Keratinocyte (primary cell): ENCODE results near the gene TNNI3. TPM values are rescaled to one million over a fixed set of nuclear protein-coding genes. Genes with fewer than 3 reads are reported as not detected.
"Not testable (repeated sequence)": the region's sequence is repeated elsewhere in the genome, so short reads cannot be mapped to it uniquely, and the experiment has no call there.

Experiments
- DNase-seq: peaks from one replicate; pipeline ENCODE4 v3.0.0-alpha.2; 2011; ENCODE audit warnings: low read depth, missing footprints, low spot score
- FAIRE-seq: peaks from 2 replicates; lab custom pipeline; 2011; peaks lifted over from hg19 to GRCh38; lab: Jason Lieb, UNC
- H2AFZ ChIP-seq: 2 replicates; pipeline ENCODE4 v1.6.0; 2012; ENCODE audit warnings: low read length, control low read depth, inconsistent platforms; ENCODE audit not compliant: control insufficient read depth
- H3K27ac ChIP-seq: 2 replicates; pipeline ENCODE4 v1.5.1; 2011; ENCODE audit warnings: low read length; ENCODE audit not compliant: control insufficient read depth, insufficient read depth
- H3K27me3 ChIP-seq: 3 replicates; pipeline ENCODE4 v1.6.0; 2011; ENCODE audit warnings: low read length; ENCODE audit not compliant: control insufficient read depth, insufficient read depth; ENCODE audit errors: extremely low read depth
- H3K36me3 ChIP-seq, 2 experiments: 2 replicates in 1 of 2; 3 replicates in 1 of 2; pipeline ENCODE4 v1.5.1; 2011; ENCODE audit warnings: low read length in 2 of 2, mild to moderate bottlenecking in 1 of 2; ENCODE audit not compliant: control insufficient read depth in 2 of 2, insufficient read depth in 2 of 2; ENCODE audit errors: extremely low read depth in 1 of 2
- H3K4me1 ChIP-seq: 3 replicates; pipeline ENCODE4 v1.5.1; 2011; ENCODE audit warnings: low read length; ENCODE audit not compliant: control insufficient read depth, insufficient read depth; ENCODE audit errors: extremely low read depth
- H3K4me2 ChIP-seq: 3 replicates; pipeline ENCODE4 v1.6.0; 2011; ENCODE audit warnings: low read depth, low read length; ENCODE audit not compliant: control insufficient read depth, insufficient read depth; ENCODE audit errors: extremely low read depth
- H3K4me3 ChIP-seq, 3 experiments: fragments of 200-600 bp in 1 of 3; sonication (generic) in 1 of 3; 2 replicates in 2 of 3; 3 replicates in 1 of 3; pipeline ENCODE4 v1.5.1; 2011 to 2016; ENCODE audit warnings: low read length in 3 of 3, mild to moderate bottlenecking in 3 of 3, control low read depth in 2 of 3, inconsistent platforms in 1 of 3, low read depth in 1 of 3, mixed read lengths in 1 of 3, mixed run types in 1 of 3, moderate library complexity in 1 of 3; ENCODE audit not compliant: control insufficient read depth in 2 of 3, insufficient read depth in 2 of 3; ENCODE audit errors: extremely low read depth in 1 of 3
- H3K79me2 ChIP-seq: 2 replicates; pipeline ENCODE4 v1.6.0; 2012; ENCODE audit warnings: low read length; ENCODE audit not compliant: control insufficient read depth, insufficient read depth
- H3K9ac ChIP-seq: 3 replicates; pipeline ENCODE4 v1.6.0; 2011; ENCODE audit warnings: low read length; ENCODE audit not compliant: control insufficient read depth, insufficient read depth; ENCODE audit errors: extremely low read depth
- H3K9me1 ChIP-seq: 3 replicates; pipeline ENCODE4 v1.6.0; 2011; ENCODE audit warnings: low read length; ENCODE audit not compliant: control insufficient read depth, insufficient read depth; ENCODE audit errors: extremely low read depth
- H3K9me3 ChIP-seq: 2 replicates; pipeline ENCODE4 v1.5.1; 2012; ENCODE audit warnings: low read depth, low read length; ENCODE audit not compliant: control insufficient read depth
- H4K20me1 ChIP-seq: 3 replicates; pipeline ENCODE4 v1.6.0; 2011; ENCODE audit warnings: low read length; ENCODE audit not compliant: control insufficient read depth, insufficient read depth; ENCODE audit errors: extremely low read depth
- CTCF ChIP-seq, 3 experiments: IDR thresholded peaks in 1 of 3; conservative IDR thresholded peaks in 1 of 3; optimal IDR thresholded peaks in 1 of 3; 2 replicates in 2 of 3; 3 replicates in 1 of 3; pipeline versions ENCODE3 to v1.5.1; 2011; ENCODE audit warnings: low read length in 3 of 3, mild to moderate bottlenecking in 3 of 3, moderate library complexity in 2 of 3, control low read depth in 1 of 3, inconsistent platforms in 1 of 3; ENCODE audit not compliant: insufficient read depth in 2 of 3; ENCODE audit errors: extremely low read depth in 1 of 3
- EZH2 ChIP-seq: IDR thresholded peaks from one replicate; pipeline ENCODE4 v1.6.1; 2012; ENCODE audit warnings: inconsistent platforms, mild to moderate bottlenecking, low read length, moderate library complexity
- dilution Hi-C: fragments of 300-500 bp; cut with MboI; formaldehyde crosslinking; loops from one replicate; pipeline ENCODE4 v1.7.0; 2020; ENCODE audit warnings: low sequenced_read_pairs; ENCODE audit not compliant: extremely low pct_ligation_motif_present
- polyA plus RNA-seq, 5 experiments: library from polyadenylated mRNA; depleted of rRNA in 3 of 5; stranded (reverse) in 3 of 5; stranded (forward) in 1 of 5; unstranded in 1 of 5; fragments of >200 nt; gene quantifications; 1 replicate in 1 of 5; 2 replicates in 3 of 5; 3 replicates in 1 of 5; pipeline versions ENCODE4 v1.2.1 to v1.2.3, GENCODE V29; 2011 to 2012; ENCODE audit warnings: missing spikeins in 2 of 5, low read depth in 1 of 5, low replicate concordance in 1 of 5

Gene TNNI3
- polyA plus RNA-seq, 1 donor (not counting 4 experiments of a cell fraction or from before 2014, with no cell fraction given): 4.1 TPM

DNA sequence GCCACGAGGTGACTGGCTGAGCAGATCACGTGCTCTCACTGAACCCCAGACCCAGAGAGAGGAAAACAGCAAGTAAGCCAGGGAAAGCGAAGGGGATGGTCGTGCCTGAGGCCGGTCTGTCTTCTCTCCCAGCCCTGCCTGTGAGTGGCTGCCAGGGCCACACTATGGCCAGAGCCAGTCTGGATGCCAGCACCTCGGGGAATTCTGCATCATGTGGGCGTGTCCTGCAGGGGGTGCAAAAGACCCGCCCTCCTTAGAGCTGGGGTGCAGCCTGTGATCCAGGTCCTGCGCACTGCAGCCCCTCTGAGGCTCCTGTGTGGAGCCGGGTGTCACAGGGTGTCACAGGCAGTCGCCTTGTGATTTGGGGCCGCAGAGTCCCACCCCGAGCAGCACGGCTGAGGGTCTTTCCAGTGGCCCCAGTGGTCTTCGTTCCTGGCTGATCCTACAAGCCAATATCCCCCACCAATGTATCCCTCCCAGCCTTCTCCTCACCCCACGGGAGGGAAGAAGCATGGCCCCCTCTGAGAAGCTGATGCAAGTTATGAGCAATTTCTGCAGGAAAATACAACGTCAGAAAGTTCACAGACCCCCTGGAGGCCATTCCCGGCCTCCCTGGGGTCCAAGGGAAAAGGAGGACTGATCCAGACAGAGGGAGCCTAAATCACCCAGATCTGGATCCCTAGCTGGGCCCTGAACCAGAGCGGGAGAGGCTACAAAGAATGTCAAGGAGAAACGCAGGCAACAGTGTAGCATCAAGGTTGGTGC is 47.8 kb downstream of the TNNI3 start:
- Histone ChIP-seq H3K4me1 (no peaks in the 10 kb centered on the region), H4K20me1 (no peaks in the 10 kb centered on the region), H3K36me3 (peaks cover 15 to 18% of the 10 kb centered on the region in 2 experiments), H3K27ac (no peak overlapping the region), H3K9me1 (no peaks in the 10 kb centered on the region), H3K4me2 (no peak overlapping the region), H2AFZ (no peak overlapping the region), H3K27me3 (no peaks in the 10 kb centered on the region), H3K4me3 (no peak overlapping the region), H3K9ac (no peak overlapping the region), H3K9me3 (no peaks in the 10 kb centered on the region), H3K79me2 (peaks cover 50% of the 10 kb centered on the region)
- no peak for TF ChIP-seq CTCF (optimal IDR thresholded peaks at IDR 0.05 in 1 of 3, IDR thresholded peaks at IDR 0.05 in 1 of 3, conservative IDR thresholded peaks at IDR 0.05 in 1 of 3; ENCODE audit: extremely low read depth in 1 of 3, insufficient read depth in 2 of 3, low read length in 3 of 3)
- no peak for TF ChIP-seq EZH2
- dilution Hi-C loops: no loop called here
- FAIRE-seq: no peak
- DNase-seq: no peak

- dilution Hi-C loops, H3K27ac ChIP-seq, FAIRE-seq, H3K4me3 ChIP-seq, H3K9me3 ChIP-seq, H2AFZ ChIP-seq, H4K20me1 ChIP-seq, H3K9me1 ChIP-seq, H3K4me2 ChIP-seq, H3K4me1 ChIP-seq, DNase-seq, H3K27me3 ChIP-seq, H3K9ac ChIP-seq: not testable (repeated sequence)
- peaks cover 26% of the 10 kb centered on the region for H3K79me2 ChIP-seq
- peaks cover 15 to 20% of the 10 kb centered on the region in 2 experiments for H3K36me3 ChIP-seq
Measured at GRCh38 chr19:55107252-55107651, 50.3 kb downstream of the TNNI3 start.
